ENCODE results near the gene HERPUD1.

- TF ChIP-seq EGR1 (IDR thresholded peaks at IDR 0.05) = no peak
- TF ChIP-seq, protein P1, sequence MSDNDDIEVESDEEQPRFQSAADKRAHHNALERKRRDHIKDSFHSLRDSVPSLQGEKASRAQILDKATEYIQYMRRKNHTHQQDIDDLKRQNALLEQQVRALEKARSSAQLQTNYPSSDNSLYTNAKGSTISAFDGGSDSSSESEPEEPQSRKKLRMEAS (IDR thresholded peaks at IDR 0.05) = no peak
- no peak for TF ChIP-seq NFIC (IDR thresholded peaks at IDR 0.05)
- no peak for TF ChIP-seq YY1 (IDR thresholded peaks at IDR 0.05; ENCODE audit: low read depth)
- no peak for TF ChIP-seq CEBPB (IDR thresholded peaks at IDR 0.05)
- no peak for TF ChIP-seq RAD21 (IDR thresholded peaks at IDR 0.05; ENCODE audit: low read depth)
- no peak for TF ChIP-seq REST (IDR thresholded peaks at IDR 0.05; ENCODE audit: low read depth)
- no peak for TF ChIP-seq EP300 (IDR thresholded peaks at IDR 0.05; ENCODE audit: borderline replicate concordance)
- no peak for TF ChIP-seq FOXM1 (IDR thresholded peaks at IDR 0.05; ENCODE audit: borderline replicate concordance, low read depth)
- TF ChIP-seq ZBTB7A (IDR thresholded peaks at IDR 0.05; ENCODE audit: low read depth) = no peak
- TF ChIP-seq TEAD4 (IDR thresholded peaks at IDR 0.05) = no peak
- TF ChIP-seq USF1 (IDR thresholded peaks at IDR 0.05) = no peak
- TF ChIP-seq TAF1 (IDR thresholded peaks at IDR 0.05; ENCODE audit: low read depth) = no peak
These were observed 20.0 kb upstream of the HERPUD1 start for GRCh38 chr16:56911771-56912571.
